H9 (cell line): Measurements from ENCODE around the gene C16orf86. TPM values are rescaled to one million over a fixed set of nuclear protein-coding genes. Genes with fewer than 3 reads are reported as not detected.
A peak's percentile ranks its signal among the peaks of the same experiment; 100 is the strongest.

Experiments used
- DNase-seq: peaks from one replicate; pipeline ENCODE4 v3.0.0-alpha.2; 2017
- H2AFZ ChIP-seq: one replicate; pipeline ENCODE4 v1.6.1; 2013; ENCODE audit warnings: mild to moderate bottlenecking, low read length, control low read depth, moderate library complexity
- H2AK5ac ChIP-seq: 2 replicates; pipeline ENCODE4 v1.6.1; 2013; ENCODE audit warnings: low read length, control low read depth, mixed read lengths; ENCODE audit not compliant: insufficient read length
- H2BK120ac ChIP-seq: one replicate; pipeline ENCODE4 v1.6.1; 2013; ENCODE audit warnings: low read depth, mild to moderate bottlenecking, low read length, control low read depth, inconsistent platforms; ENCODE audit not compliant: poor library complexity, severe bottlenecking
- H2BK12ac ChIP-seq: 2 replicates; pipeline ENCODE4 v1.6.1; 2013; ENCODE audit warnings: low read length, control low read depth, mixed read lengths, low read depth; ENCODE audit not compliant: insufficient read length
- H2BK15ac ChIP-seq: 2 replicates; pipeline ENCODE4 v1.6.1; 2013; ENCODE audit warnings: low read depth, low read length, control low read depth
- H2BK20ac ChIP-seq: one replicate; pipeline ENCODE4 v1.6.1; 2013; ENCODE audit warnings: low read depth, mild to moderate bottlenecking, low read length, control low read depth, inconsistent platforms; ENCODE audit not compliant: poor library complexity, severe bottlenecking
- H2BK5ac ChIP-seq: 2 replicates; pipeline ENCODE4 v1.6.1; 2013; ENCODE audit warnings: low read length, control low read depth, mixed read lengths; ENCODE audit not compliant: insufficient read length
- H3K14ac ChIP-seq: 2 replicates; pipeline ENCODE4 v1.6.1; 2013; ENCODE audit warnings: low read length, control low read depth; ENCODE audit not compliant: insufficient read depth
- H3K18ac ChIP-seq: 2 replicates; pipeline ENCODE4 v1.6.1; 2013; ENCODE audit warnings: low read depth, mild to moderate bottlenecking, mixed read lengths, low read length, control low read depth; ENCODE audit not compliant: insufficient read length
- H3K23ac ChIP-seq: 2 replicates; pipeline ENCODE4 v1.6.1; 2013; ENCODE audit warnings: low read length, control low read depth, mixed read lengths, low read depth; ENCODE audit not compliant: insufficient read length
- H3K23me2 ChIP-seq: 2 replicates; pipeline ENCODE4 v1.6.1; 2013; ENCODE audit warnings: low read depth, mild to moderate bottlenecking, mixed read lengths, low read length, control low read depth; ENCODE audit not compliant: insufficient read length, poor library complexity, severe bottlenecking
- H3K27ac ChIP-seq: 2 replicates; pipeline ENCODE4 v1.5.1; 2013; ENCODE audit warnings: low read length, control low read depth, mixed read lengths, low read depth; ENCODE audit not compliant: insufficient read length
- H3K27me3 ChIP-seq: 2 replicates; pipeline ENCODE4 v1.6.1; 2013; ENCODE audit warnings: low read length, control low read depth, inconsistent platforms; ENCODE audit not compliant: insufficient read depth
- H3K4ac ChIP-seq: 2 replicates; pipeline ENCODE4 v1.6.1; 2013; ENCODE audit warnings: low read depth, mild to moderate bottlenecking, control low read depth, inconsistent platforms, low read length, moderate library complexity
- H3K4me1 ChIP-seq: 2 replicates; pipeline ENCODE4 v1.6.1; 2013; ENCODE audit warnings: low read length, control low read depth, inconsistent platforms; ENCODE audit not compliant: insufficient read depth
- H3K4me2 ChIP-seq: 2 replicates; pipeline ENCODE4 v1.6.1; 2013; ENCODE audit warnings: low read length, control low read depth, mixed read lengths; ENCODE audit not compliant: insufficient read length, insufficient read depth
- H3K56ac ChIP-seq: 2 replicates; pipeline ENCODE4 v1.6.1; 2013; ENCODE audit warnings: low read depth, mild to moderate bottlenecking, mixed read lengths, low read length, control low read depth; ENCODE audit not compliant: insufficient read length
- H3K79me1 ChIP-seq: 2 replicates; pipeline ENCODE4 v1.6.1; 2013; ENCODE audit warnings: low read depth, mild to moderate bottlenecking, moderate library complexity, low read length, control low read depth, inconsistent platforms; ENCODE audit not compliant: insufficient read depth, poor library complexity, severe bottlenecking
- H3K79me2 ChIP-seq: 2 replicates; pipeline ENCODE4 v1.6.1; 2013; ENCODE audit warnings: low read length, control low read depth, inconsistent platforms; ENCODE audit not compliant: insufficient read depth
- H3K9ac ChIP-seq: 2 replicates; pipeline ENCODE4 v1.6.1; 2013; ENCODE audit warnings: low read length, control low read depth, mixed read lengths; ENCODE audit not compliant: insufficient read length; ENCODE audit errors: extremely low read depth
- H3K9me3 ChIP-seq: one replicate; pipeline ENCODE4 v1.6.1; 2013; ENCODE audit warnings: low read depth, low read length, inconsistent platforms; ENCODE audit not compliant: control insufficient read depth
- H3T11ph ChIP-seq: one replicate; pipeline ENCODE4 v1.6.1; 2013; ENCODE audit warnings: mild to moderate bottlenecking, low read length, control low read depth, inconsistent platforms
- H4K20me1 ChIP-seq: one replicate; pipeline ENCODE4 v1.6.1; 2013; ENCODE audit not compliant: control insufficient read depth, insufficient read length, insufficient read depth
- H4K5ac ChIP-seq: 2 replicates; pipeline ENCODE4 v1.6.1; 2013; ENCODE audit warnings: low read depth, mild to moderate bottlenecking, mixed read lengths, low read length, control low read depth; ENCODE audit not compliant: insufficient read length
- H4K8ac ChIP-seq: replicated peaks from 2 replicates; pipeline ENCODE4 v1.6.1; 2013; ENCODE audit warnings: low read length, control low read depth, mixed read lengths, low read depth; ENCODE audit not compliant: insufficient read length
- H4K91ac ChIP-seq: 2 replicates; pipeline ENCODE4 v1.6.1; 2013; ENCODE audit warnings: low read depth, mild to moderate bottlenecking, moderate library complexity, mixed read lengths, low read length, control low read depth; ENCODE audit not compliant: insufficient read length
- H3K27ac Mint-ChIP-seq, 3 experiments: 2 replicates in 2 of 3; 3 replicates in 1 of 3; pipeline ENCODE4 v1.8.0; 2020 to 2021; ENCODE audit warnings: mixed read lengths in 3 of 3, mild to moderate bottlenecking in 1 of 3, moderate library complexity in 1 of 3
- H3K27me3 Mint-ChIP-seq: 2 replicates; pipeline ENCODE4 v1.8.0; 2021; ENCODE audit warnings: low read depth, mild to moderate bottlenecking, moderate library complexity, mixed read lengths
- H3K36me3 Mint-ChIP-seq, 3 experiments: 2 replicates in 2 of 3; 3 replicates in 1 of 3; pipeline ENCODE4 v1.8.0; 2020 to 2021; ENCODE audit warnings: low read depth in 3 of 3, mixed read lengths in 3 of 3; ENCODE audit not compliant: insufficient read depth in 1 of 3
- H3K4me1 Mint-ChIP-seq, 2 experiments: 2 replicates each; pipeline ENCODE4 v1.8.0; 2020; ENCODE audit warnings: mixed read lengths in 2 of 2
- H3K4me3 Mint-ChIP-seq, 2 experiments: 2 replicates in 1 of 2; 3 replicates in 1 of 2; pipeline ENCODE4 v1.8.0; 2020 to 2021; ENCODE audit warnings: mild to moderate bottlenecking in 2 of 2, mixed read lengths in 2 of 2, moderate library complexity in 1 of 2
- H3K9me3 Mint-ChIP-seq, 2 experiments: 2 replicates in 1 of 2; 3 replicates in 1 of 2; pipeline ENCODE4 v1.8.0; 2020; ENCODE audit warnings: mild to moderate bottlenecking in 2 of 2, mixed read lengths in 2 of 2, moderate library complexity in 1 of 2
- WGBS: extraction: QIAGEN DNeasy Blood & Tissue Kit; methylation state at CpG from one replicate; pipeline ENCODE4 v1.1.7; 2013; ENCODE audit warnings: missing lambda C conversion rate, low lambda C conversion rate, mixed read lengths; ENCODE audit not compliant: insufficient read length; ENCODE audit errors: extremely low coverage; 5-methylcytosine and 5-hydroxymethylcytosine counted together
- total RNA-seq: library from RNA; stranded (reverse); gene quantifications from 2 replicates; pipeline ENCODE4 v1.2.1, GENCODE V29; 2021
- TF ChIP-seq, protein P1 (sequence below): fragments of 200-600 bp; sonication (generic); conservative IDR thresholded peaks from 3 replicates; pipeline ENCODE4 v1.8.0; 2021; ENCODE audit warnings: antibody characterized with exemption, mild to moderate bottlenecking

Gene C16orf86
- total RNA-seq, 1 experiment from 2014 or later, result 1.5 TPM

- H2BK15ac ChIP-seq, result no peak overlapping the region
Observed at GRCh38 chr16:67664871-67665270, 1.7 kb upstream of the C16orf86 start.

More at GRCh38 chr16:67664871-67665270, 1.7 kb upstream of the C16orf86 start:
- H2AK5ac ChIP-seq, result no peak overlapping the region
- H3K27me3 Mint-ChIP-seq, result peaks cover 4% of the 10 kb centered on the region
- H2BK120ac ChIP-seq, result no peak overlapping the region
- no peak overlapping the region for H3K9ac ChIP-seq
- H3K79me2 ChIP-seq, result no peaks in the 10 kb centered on the region
- no peak overlapping the region for H4K91ac ChIP-seq
- no peaks in the 10 kb centered on the region for H3K4me1 ChIP-seq
- H3K9me3 ChIP-seq, result no peaks in the 10 kb centered on the region
- no peak overlapping the region for H2BK12ac ChIP-seq
- no peak overlapping the region for H3K27ac Mint-ChIP-seq
- H2BK5ac ChIP-seq, result no peak overlapping the region
- peaks cover 3 to 11% (median 8%) of the 10 kb centered on the region in 3 experiments; a peak in 5 of 7 replicates for H3K36me3 Mint-ChIP-seq
- peaks cover 9 to 30% of the 10 kb centered on the region in 2 experiments; a peak in 3 of 4 replicates for H3K4me1 Mint-ChIP-seq
- H3K79me1 ChIP-seq, result no peaks in the 10 kb centered on the region
- no peaks in the 10 kb centered on the region for H3K9me3 Mint-ChIP-seq
- no peak overlapping the region for H3K27ac ChIP-seq
- H2BK20ac ChIP-seq, result no peak overlapping the region
- no peak overlapping the region for H4K8ac ChIP-seq
- H3T11ph ChIP-seq, result no peak overlapping the region
- DNase-seq, result no peak
- TF ChIP-seq, protein P1, sequence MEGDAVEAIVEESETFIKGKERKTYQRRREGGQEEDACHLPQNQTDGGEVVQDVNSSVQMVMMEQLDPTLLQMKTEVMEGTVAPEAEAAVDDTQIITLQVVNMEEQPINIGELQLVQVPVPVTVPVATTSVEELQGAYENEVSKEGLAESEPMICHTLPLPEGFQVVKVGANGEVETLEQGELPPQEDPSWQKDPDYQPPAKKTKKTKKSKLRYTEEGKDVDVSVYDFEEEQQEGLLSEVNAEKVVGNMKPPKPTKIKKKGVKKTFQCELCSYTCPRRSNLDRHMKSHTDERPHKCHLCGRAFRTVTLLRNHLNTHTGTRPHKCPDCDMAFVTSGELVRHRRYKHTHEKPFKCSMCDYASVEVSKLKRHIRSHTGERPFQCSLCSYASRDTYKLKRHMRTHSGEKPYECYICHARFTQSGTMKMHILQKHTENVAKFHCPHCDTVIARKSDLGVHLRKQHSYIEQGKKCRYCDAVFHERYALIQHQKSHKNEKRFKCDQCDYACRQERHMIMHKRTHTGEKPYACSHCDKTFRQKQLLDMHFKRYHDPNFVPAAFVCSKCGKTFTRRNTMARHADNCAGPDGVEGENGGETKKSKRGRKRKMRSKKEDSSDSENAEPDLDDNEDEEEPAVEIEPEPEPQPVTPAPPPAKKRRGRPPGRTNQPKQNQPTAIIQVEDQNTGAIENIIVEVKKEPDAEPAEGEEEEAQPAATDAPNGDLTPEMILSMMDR, result no peak
- H4K20me1 ChIP-seq, result no peaks in the 10 kb centered on the region
- no peak overlapping the region for H4K5ac ChIP-seq
- peaks cover 11% of the 10 kb centered on the region for H3K23me2 ChIP-seq
- no peak overlapping the region for H3K14ac ChIP-seq
- no peak overlapping the region for H2AFZ ChIP-seq
- WGBS, result no CpG with 5 or more reads among the region's 7 CpGs
- H3K56ac ChIP-seq, result no peak overlapping the region
- no peak overlapping the region for H3K4me2 ChIP-seq
- H3K18ac ChIP-seq, result no peak overlapping the region
- no peak overlapping the region for H3K4ac ChIP-seq
- no peaks in the 10 kb centered on the region for H3K27me3 ChIP-seq
- peak overlapping the region; percentile 38 to 54; a peak in 3 of 5 replicates for H3K4me3 Mint-ChIP-seq
- no peak overlapping the region for H3K23ac ChIP-seq
